ENCODE measurements around the gene CHAF1B.

DNA sequence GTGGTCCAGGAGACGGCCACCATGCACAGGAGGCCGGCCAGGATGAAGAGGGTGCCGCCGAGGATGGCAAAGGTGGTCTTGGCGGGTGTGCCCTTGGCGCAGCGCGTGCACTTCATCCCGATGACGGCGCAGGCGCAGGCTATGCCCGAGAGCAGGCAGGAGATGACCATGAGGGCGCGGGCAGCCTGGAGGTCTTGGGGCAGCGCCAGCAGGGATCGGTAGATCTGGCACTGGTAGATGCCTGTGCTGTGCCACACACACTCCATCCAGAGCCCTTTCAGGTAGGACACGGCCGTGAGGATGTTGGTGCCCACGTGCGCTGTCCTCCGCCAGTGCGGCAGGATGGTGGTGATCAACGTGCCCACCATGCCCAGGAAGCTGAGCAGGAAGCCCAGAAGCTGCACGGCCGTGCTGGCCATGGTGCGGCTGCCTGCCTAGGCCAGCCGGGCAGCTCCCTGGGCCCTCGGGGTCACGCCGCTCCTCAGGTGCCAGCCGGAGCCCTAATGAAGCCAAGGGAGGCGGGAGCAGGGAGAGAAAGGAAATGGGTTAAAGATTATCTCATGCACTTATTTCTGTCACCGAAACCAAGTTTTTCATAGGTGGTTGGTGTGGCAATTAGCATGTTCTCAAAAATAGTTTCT, 76.2 kb downstream of the CHAF1B start:
- TF ChIP-seq GATA2 (IDR thresholded peaks at IDR 0.05; ENCODE audit: low read depth, low read length): no peak
- no peak for TF ChIP-seq GATA3 (IDR thresholded peaks at IDR 0.05; ENCODE audit: low read depth, low read length)
